ENCODE measurements around the gene CCDC85C.

CCDC85C gene

GRCh38 chr14:99589031-99589441 is 15.0 kb downstream of the CCDC85C start:
- DNase-seq, result peak; percentile 41

GRCh38 chr14:99587460-99588278 is 16.3 kb downstream of the CCDC85C start:
- DNase-seq, result peak; percentile 36

- no peak for DNase-seq
Observed at GRCh38 chr14:99586761-99587459, 17.1 kb downstream of the CCDC85C start.

GRCh38 chr14:99586054-99586760 is 17.8 kb downstream of the CCDC85C start:
- DNase-seq, result peak; percentile 37

- DNase-seq, result no peak
Observed at GRCh38 chr14:99584823-99585222, 19.2 kb downstream of the CCDC85C start.

- no peak for DNase-seq
Observed at GRCh38 chr14:99581938-99582337, 22.1 kb downstream of the CCDC85C start.

GRCh38 chr14:99581374-99581773 is 22.6 kb downstream of the CCDC85C start:
- peak; percentile 92 for DNase-seq

GRCh38 chr14:99579903-99580571 is 24.0 kb downstream of the CCDC85C start:
- peak; percentile 77 for DNase-seq

GRCh38 chr14:99579120-99579836 is 24.7 kb downstream of the CCDC85C start:
- DNase-seq, result no peak

GRCh38 chr14:99578541-99579101 is 25.4 kb downstream of the CCDC85C start:
- DNase-seq, result no peak

GRCh38 chr14:99576761-99577705 is 27.0 kb downstream of the CCDC85C start:
- DNase-seq, result no peak

GRCh38 chr14:99576304-99576703 is 27.7 kb downstream of the CCDC85C start:
- DNase-seq, result no peak

GRCh38 chr14:99575043-99576023 is 28.7 kb downstream of the CCDC85C start:
- DNase-seq, result peak; percentile 66

GRCh38 chr14:99574099-99574880 is 29.7 kb downstream of the CCDC85C start:
- peak; percentile 88 for DNase-seq

- DNase-seq, result no peak
Observed at GRCh38 chr14:99573436-99574098, 30.4 kb downstream of the CCDC85C start.

- DNase-seq, result no peak
Observed at GRCh38 chr14:99573000-99573330, 31.0 kb downstream of the CCDC85C start.

- DNase-seq, result peak; percentile 56
Observed at GRCh38 chr14:99572173-99572999, 31.6 kb downstream of the CCDC85C start.

Measured in eye (tissue), 1 donor.